ENCODE results near the gene OR6S1. TPM values are rescaled to one million over a fixed set of nuclear protein-coding genes. Genes with fewer than 3 reads are reported as not detected.

OR6S1 gene
- total RNA-seq, 1 experiment from 2014 or later: not detected

GRCh38 chr14:20627346-20628027 is 14.0 kb downstream of the OR6S1 start:
- Mint-ChIP-seq H3K36me3 (ENCODE audit: insufficient read depth, unreplicated experiment) (peaks cover 24% of the 10 kb centered on the region), H3K27me3 (ENCODE audit: insufficient read depth, unreplicated experiment) (no peaks in the 10 kb centered on the region), H3K27ac (ENCODE audit: low read depth, unreplicated experiment) (peak overlapping the region; percentile 46), H3K4me3 (ENCODE audit: unreplicated experiment) (peak overlapping the region; percentile 7), H3K4me1 (ENCODE audit: insufficient read depth, unreplicated experiment) (peaks cover 51% of the 10 kb centered on the region), H3K9me3 (ENCODE audit: unreplicated experiment) (no peaks in the 10 kb centered on the region)
- no TSS peak for BruUV-seq (replicated peaks)
- intact Hi-C loops (cut with micrococcal nuclease): no loop called here
- DNase-seq (ENCODE audit: unreplicated experiment): peak; percentile 61
- ChIA-PET POLR2A (interaction anchor here (1.8 to 6.8 kb wide), 3 partner anchors 14 to 56 kb away, joined by 11 to 123 read pairs (median 14); partner anchors contain the start of gene RNASE4), CTCF (interaction anchor here (0.8 to 2.8 kb wide), 3 partner anchors 18 to 64 kb away, joined by 3 to 12 read pairs (median 4); no protein-coding TSS in a partner anchor)
- no peak for TF ChIP-seq CTCF (IDR thresholded peaks at IDR 0.05; ENCODE audit: unreplicated experiment)

- intact Hi-C loops (cut with micrococcal nuclease): no loop called here
- peaks cover 23% of the 10 kb centered on the region for H3K36me3 Mint-ChIP-seq (ENCODE audit: insufficient read depth, unreplicated experiment)
- no peaks in the 10 kb centered on the region for H3K27me3 Mint-ChIP-seq (ENCODE audit: insufficient read depth, unreplicated experiment)
- no peak for TF ChIP-seq CTCF (IDR thresholded peaks at IDR 0.05; ENCODE audit: unreplicated experiment)
- H3K4me1 Mint-ChIP-seq (ENCODE audit: insufficient read depth, unreplicated experiment): peaks cover 46% of the 10 kb centered on the region
- ChIA-PET POLR2A (interaction anchor here (0.7 to 1.8 kb wide), 4 partner anchors 13 to 58 kb away, joined by 3 to 14 read pairs (median 4); partner anchors contain the start of gene RNASE4), CTCF (interaction anchor here (1.0 to 2.8 kb wide), 4 partner anchors 12 to 65 kb away, joined by 3 to 12 read pairs (median 5); no protein-coding TSS in a partner anchor)
- no peak for DNase-seq (ENCODE audit: unreplicated experiment)
- no peak overlapping the region for H3K27ac Mint-ChIP-seq (ENCODE audit: low read depth, unreplicated experiment)
- H3K9me3 Mint-ChIP-seq (ENCODE audit: unreplicated experiment): no peaks in the 10 kb centered on the region
- BruUV-seq (replicated peaks): no TSS peak
- no peak overlapping the region for H3K4me3 Mint-ChIP-seq (ENCODE audit: unreplicated experiment)
These were observed 15.2 kb downstream of the OR6S1 start for GRCh38 chr14:20626274-20626673.

GRCh38 chr14:20624495-20625070 is 16.9 kb downstream of the OR6S1 start:
- TF ChIP-seq CTCF (IDR thresholded peaks at IDR 0.05; ENCODE audit: unreplicated experiment): no peak
- H3K36me3 Mint-ChIP-seq (ENCODE audit: insufficient read depth, unreplicated experiment): peaks cover 10% of the 10 kb centered on the region
- H3K9me3 Mint-ChIP-seq (ENCODE audit: unreplicated experiment): no peaks in the 10 kb centered on the region
- peak; percentile 87 for DNase-seq (ENCODE audit: unreplicated experiment)
- peak overlapping the region; percentile 76 for H3K27ac Mint-ChIP-seq (ENCODE audit: low read depth, unreplicated experiment)
- ChIA-PET POLR2A (interaction anchor here (4.3 kb wide), 1 partner anchor 56 kb away, joined by 21 read pairs; no protein-coding TSS in a partner anchor), CTCF (interaction anchor here (0.6 to 1.4 kb wide), 2 partner anchors 14 to 66 kb away, joined by 3 to 6 read pairs; no protein-coding TSS in a partner anchor)
- intact Hi-C loops (cut with micrococcal nuclease): loop anchor here (1.0 kb wide), 2 partner anchors 11 to 57 kb away; no protein-coding TSS in a partner anchor
- peaks cover 42% of the 10 kb centered on the region for H3K4me1 Mint-ChIP-seq (ENCODE audit: insufficient read depth, unreplicated experiment)
- H3K27me3 Mint-ChIP-seq (ENCODE audit: insufficient read depth, unreplicated experiment): no peaks in the 10 kb centered on the region
- H3K4me3 Mint-ChIP-seq (ENCODE audit: unreplicated experiment): peak overlapping the region; percentile 79
- BruUV-seq (replicated peaks): TSS peak; percentile 72

GRCh38 chr14:20623798-20624197 is 17.7 kb downstream of the OR6S1 start:
- Mint-ChIP-seq H3K36me3 (ENCODE audit: insufficient read depth, unreplicated experiment) (peaks cover 10% of the 10 kb centered on the region), H3K4me3 (ENCODE audit: unreplicated experiment) (no peak overlapping the region), H3K27me3 (ENCODE audit: insufficient read depth, unreplicated experiment) (no peaks in the 10 kb centered on the region), H3K4me1 (ENCODE audit: insufficient read depth, unreplicated experiment) (peaks cover 42% of the 10 kb centered on the region), H3K27ac (ENCODE audit: low read depth, unreplicated experiment) (peak overlapping the region; percentile 76), H3K9me3 (ENCODE audit: unreplicated experiment) (no peaks in the 10 kb centered on the region)
- DNase-seq (ENCODE audit: unreplicated experiment): no peak
- POLR2A ChIA-PET: interaction anchor here (2.1 to 4.3 kb wide), 2 partner anchors 10 to 57 kb away, joined by 6 to 21 read pairs; no protein-coding TSS in a partner anchor
- TF ChIP-seq CTCF (IDR thresholded peaks at IDR 0.05; ENCODE audit: unreplicated experiment): no peak
- intact Hi-C loops (cut with micrococcal nuclease): no loop called here
- CTCF ChIA-PET: interaction anchor here (0.6 to 1.4 kb wide), 4 partner anchors 9 to 67 kb away, joined by 3 to 9 read pairs (median 6); no protein-coding TSS in a partner anchor
- BruUV-seq (replicated peaks): no TSS peak

All from MCF 10A (cell line).